GM19324 (cell line): ENCODE results near the gene USP20.
"Not testable (repeated sequence)": the region's sequence is repeated elsewhere in the genome, so short reads cannot be mapped to it uniquely, and the experiment has no call there.

Experiments
- ATAC-seq: cut with Tn5 transposase; IDR thresholded peaks from one replicate; pipeline ENCODE4 v1.9.1; 2021; ENCODE audit warnings: mild to moderate bottlenecking, moderate library complexity; ENCODE audit not compliant: unreplicated experiment, low FRiP score

The USP20 gene

GRCh38 chr9:129887334-129888292 lies 52.4 kb downstream of the USP20 start:
- no peak for ATAC-seq

DNA sequence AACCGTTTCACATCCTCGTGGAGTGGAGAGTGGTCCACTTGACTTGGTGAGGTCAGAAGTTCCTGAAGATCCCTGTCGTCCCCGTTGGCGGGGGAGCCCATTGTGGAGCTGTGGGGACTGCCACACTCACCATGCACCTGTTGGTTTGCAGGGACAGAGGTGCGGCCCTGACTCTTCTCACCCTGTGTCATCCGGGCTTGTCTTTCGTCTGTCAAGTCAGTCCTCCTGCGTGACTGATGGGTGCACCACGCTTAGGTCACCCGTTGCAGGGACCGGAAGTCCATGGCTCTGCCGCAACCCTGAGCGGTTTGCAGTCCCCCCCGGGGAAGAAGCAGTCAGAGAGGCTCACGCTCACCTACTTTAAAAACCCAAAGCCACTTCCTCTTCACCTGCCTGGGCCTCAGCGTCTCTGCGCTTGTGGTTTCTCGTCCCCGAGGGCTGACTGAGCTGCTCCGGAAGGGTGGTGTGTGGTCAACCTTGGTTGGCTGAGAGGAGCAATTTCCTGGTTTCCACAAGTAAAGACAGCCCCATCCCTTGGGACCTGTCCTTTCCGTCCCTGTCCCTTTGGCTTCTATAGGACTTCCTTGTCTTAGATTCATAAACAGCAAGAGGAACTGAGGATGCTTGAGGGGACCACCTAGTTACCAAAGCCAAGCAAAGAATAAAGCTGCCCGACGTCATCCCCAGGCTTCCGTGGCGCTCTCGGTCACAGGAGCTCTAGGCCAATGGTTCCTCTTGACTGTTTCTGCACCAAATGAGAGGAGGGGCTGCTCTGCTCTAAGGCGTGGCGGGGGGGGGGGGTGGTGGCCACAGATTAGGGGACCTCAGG lies 53.2 kb downstream of the USP20 start:
- peak; percentile 65 for ATAC-seq

DNA sequence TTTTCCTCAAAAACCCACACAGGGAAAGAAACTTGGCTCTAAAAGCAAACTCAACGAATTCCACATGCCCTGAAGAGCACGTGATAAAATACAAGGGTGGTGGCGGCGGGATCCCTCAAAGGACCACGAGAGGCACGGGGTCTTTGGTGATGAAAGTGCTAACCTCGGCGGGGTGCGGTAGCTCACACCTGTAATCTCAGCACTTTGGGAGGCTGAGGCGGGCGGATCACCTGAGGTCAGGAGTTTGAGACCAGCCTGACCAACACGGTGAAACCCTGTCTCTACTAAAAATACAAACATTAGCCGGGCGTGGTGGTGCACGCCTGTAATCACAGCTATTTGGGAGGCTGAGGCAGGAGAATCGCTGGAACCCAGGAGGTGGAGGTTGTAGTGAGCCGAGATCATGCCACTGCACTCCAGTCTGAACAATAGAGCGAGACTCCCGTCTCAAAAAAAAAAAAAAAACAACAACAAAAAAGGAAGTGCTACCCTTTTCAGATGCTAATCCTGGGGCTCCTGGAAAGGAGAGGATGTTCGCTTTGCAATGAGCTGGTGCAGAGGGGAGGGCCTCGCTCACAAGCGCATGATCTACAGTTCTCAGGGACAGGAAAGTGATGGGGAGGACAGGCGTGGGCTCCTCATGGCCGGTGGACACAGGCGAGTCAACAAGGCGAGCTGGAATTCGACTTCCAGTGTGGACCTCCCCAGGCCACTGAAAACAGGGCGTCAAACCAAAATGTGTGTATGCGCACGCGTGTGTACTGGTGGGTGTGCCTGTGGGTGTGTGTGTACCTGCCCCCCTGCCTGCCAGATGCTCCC lies 54.1 kb downstream of the USP20 start:
- ATAC-seq = no peak

GRCh38 chr9:129889941-129890717 lies 54.9 kb downstream of the USP20 start:
- no peak for ATAC-seq

GRCh38 chr9:129890718-129891299 lies 55.6 kb downstream of the USP20 start:
- ATAC-seq = not testable (repeated sequence)

DNA sequence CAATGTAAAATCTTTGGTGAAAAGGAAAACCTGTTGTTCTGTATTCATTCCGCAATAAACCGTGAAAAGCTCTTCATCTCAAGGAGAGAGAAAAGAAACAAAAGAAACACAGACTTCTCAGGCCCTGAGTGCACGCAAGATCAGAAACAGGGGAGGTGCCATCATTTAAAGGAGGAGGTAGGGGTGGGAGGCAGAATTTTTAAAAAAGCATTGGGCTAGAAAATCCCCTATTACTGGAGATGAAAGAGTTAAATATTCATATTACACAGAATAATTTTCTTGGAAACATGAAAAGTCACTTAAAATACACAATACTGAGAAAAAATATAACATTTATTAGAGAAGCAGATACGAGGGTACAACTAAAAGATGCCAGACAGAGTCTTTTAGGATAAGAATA lies 56.3 kb downstream of the USP20 start:
- no peak for ATAC-seq

DNA sequence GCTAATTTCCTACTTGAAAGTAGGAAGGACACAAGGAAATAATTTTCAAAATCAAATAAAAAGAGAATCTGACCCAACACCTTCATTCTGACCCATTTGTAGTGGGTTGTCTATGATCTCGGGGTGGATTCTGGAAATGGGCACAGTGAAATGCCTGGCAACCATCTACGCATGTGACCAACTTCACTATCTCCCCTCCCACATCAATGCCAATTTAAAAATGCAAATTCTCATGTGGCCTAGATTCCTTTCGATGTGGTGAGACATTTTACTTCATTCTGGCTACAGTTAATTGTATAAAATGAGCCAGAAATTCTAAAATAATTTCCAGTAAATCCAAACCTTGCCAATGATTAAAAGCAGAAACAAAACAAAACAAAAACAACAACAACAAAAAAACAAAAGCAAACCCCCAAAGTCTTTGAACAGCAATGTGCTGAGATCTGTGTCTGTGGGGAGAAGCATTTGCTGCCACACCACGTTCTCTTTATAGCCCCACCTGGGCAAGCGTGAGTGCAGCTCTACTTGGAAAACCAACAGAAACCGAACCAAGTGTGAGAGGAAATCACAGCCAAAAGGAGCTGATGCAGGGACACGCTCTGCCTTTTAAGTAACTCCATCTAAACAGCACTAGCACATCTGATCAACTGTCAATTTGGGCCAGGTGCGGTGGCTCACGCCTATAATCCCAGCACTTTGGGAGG lies 59.0 kb downstream of the USP20 start:
- no peak for ATAC-seq

- no peak for ATAC-seq
Observed at GRCh38 chr9:129895376-129896268, 60.4 kb downstream of the USP20 start.

DNA sequence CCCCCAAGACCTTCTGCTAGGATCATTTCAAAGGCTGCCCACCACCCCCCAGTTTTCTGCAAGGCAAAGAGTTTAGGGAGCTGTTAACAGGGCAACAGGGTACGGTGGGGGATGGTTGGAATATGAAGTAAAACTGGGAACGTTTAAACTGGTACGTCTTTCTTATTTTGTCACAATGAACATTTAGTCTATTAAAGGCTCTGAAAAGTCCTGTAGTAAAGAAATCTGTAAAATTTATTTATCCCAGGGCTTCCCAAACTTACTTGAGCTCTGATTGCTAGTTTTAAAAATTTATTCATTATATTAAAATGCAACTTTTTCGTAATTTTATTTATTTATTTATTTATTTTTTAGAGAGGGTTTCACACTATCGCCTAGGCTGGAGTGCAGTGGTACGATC lies 62.0 kb downstream of the USP20 start:
- ATAC-seq = no peak

- no peak for ATAC-seq
Observed at GRCh38 chr9:129898185-129898584, 62.9 kb downstream of the USP20 start.

GRCh38 chr9:129899620-129900019 lies 64.4 kb downstream of the USP20 start:
- no peak for ATAC-seq

GRCh38 chr9:129900263-129901027 lies 65.2 kb downstream of the USP20 start:
- peak; percentile 67 for ATAC-seq

GRCh38 chr9:129901993-129902739 lies 66.9 kb downstream of the USP20 start:
- ATAC-seq = no peak

- ATAC-seq = no peak
Observed at GRCh38 chr9:129902740-129903134, 67.5 kb downstream of the USP20 start.

DNA sequence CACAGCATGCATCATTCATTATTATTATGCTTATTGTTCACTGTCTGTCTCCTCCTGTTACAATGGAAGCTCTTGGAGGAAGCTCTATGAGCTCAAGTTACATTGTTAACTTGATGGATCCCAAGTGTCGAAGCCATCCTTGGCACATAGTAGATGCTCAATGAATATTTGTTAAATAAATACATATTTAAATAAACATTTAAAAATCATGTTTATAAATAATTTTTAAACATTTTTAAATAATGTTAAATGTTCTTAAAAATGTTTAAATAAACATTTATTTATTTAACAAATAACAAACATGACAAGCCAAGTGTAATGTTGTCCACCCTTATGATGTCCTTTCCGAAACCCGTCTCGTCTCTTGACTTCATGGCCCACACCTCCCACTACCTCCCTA lies 69.5 kb downstream of the USP20 start:
- no peak for ATAC-seq

- ATAC-seq = no peak
Observed at GRCh38 chr9:129906298-129906697, 71.0 kb downstream of the USP20 start.
